Psoas muscle (tissue), 8 donors: Measurements from ENCODE around the gene ARHGAP24. TPM values are rescaled to one million over a fixed set of nuclear protein-coding genes. Genes with fewer than 3 reads are reported as not detected.

Experiments
- ATAC-seq, 4 donors: fragments of 200-7000 bp; cut with Tn5 transposase; one replicate each; pipeline ENCODE4 v1.9.1; 2020; ENCODE audit warnings: moderate library complexity in 3 of 4, mild to moderate bottlenecking in 2 of 4
- DNase-seq, 2 donors: peaks; one replicate each; pipeline ENCODE4 v3.0.0-alpha.2; 2020
- H3K27ac ChIP-seq: fragments of 200-600 bp; one replicate; pipeline ENCODE4 v1.8.0; 2022
- H3K27me3 ChIP-seq, 3 donors: fragments of 200-600 bp in 1 of 3; one replicate each; pipeline versions ENCODE4 v1.6.1 to v1.8.0; 2013 to 2022; ENCODE audit warnings: low read length in 2 of 3, mild to moderate bottlenecking in 2 of 3, moderate library complexity in 1 of 3; ENCODE audit not compliant: insufficient read depth in 3 of 3
- H3K36me3 ChIP-seq, 2 donors: fragments of 200-600 bp in 1 of 2; one replicate each; pipeline versions ENCODE4 v1.6.1 to v1.8.0; 2013 to 2022; ENCODE audit warnings: low read depth in 1 of 2, mild to moderate bottlenecking in 1 of 2, moderate library complexity in 1 of 2; ENCODE audit not compliant: insufficient read depth in 1 of 2
- H3K4me1 ChIP-seq: fragments of 200-600 bp; one replicate; pipeline ENCODE4 v1.8.0; 2022
- H3K4me3 ChIP-seq: fragments of 200-600 bp; one replicate; pipeline ENCODE4 v1.8.0; 2022; ENCODE audit warnings: mild to moderate bottlenecking
- H3K9me3 ChIP-seq: fragments of 200-600 bp; one replicate; pipeline ENCODE4 v1.8.0; 2022
- WGBS, 3 donors: extraction: QIAGEN DNeasy Blood & Tissue Kit; methylation state at CpG; one replicate each; pipeline versions ENCODE4 v1.1.6 to v1.1.7; 2013; 5-methylcytosine and 5-hydroxymethylcytosine counted together
- intact Hi-C, 2 donors: fragments of 100-400 bp; cut with DNase I; formaldehyde crosslinking; loops; one replicate each; pipeline versions ENCODE4 v1.11.0 to v1.14.2; 2022
- polyA plus RNA-seq, 3 donors: library from polyadenylated mRNA; stranded (reverse); fragments of 200-250 nt; gene quantifications; one replicate each; pipeline ENCODE4 v1.2.3, GENCODE V29; 2013
- total RNA-seq, 4 donors: library from RNA; stranded (reverse); fragmentation: NEBNext Ultra II Directional in 2 of 4; extraction: Animal tissue kit (Norgen Biotek cat#: 25700) in 2 of 4; gene quantifications; one replicate each; pipeline versions ENCODE4 v1.2.1 to v1.2.4, GENCODE V29; 2021 to 2023
- TF ChIP-seq, protein P1 (sequence below): fragments of 200-600 bp; IDR thresholded peaks from one replicate; pipeline ENCODE4 v1.8.0; 2022; ENCODE audit warnings: antibody characterized with exemption
- donor health status: healthy with polysubstance abuse.
- donor health status: DM: no; HTN: no; CAD: no; lungs with moderate emphysema.
- donor health status: Bipolar disorder and iron deficiency.
- donor health status: healthy.
- donor health status: DM: yes; HTN: yes; CAD: no.
- donor health status: DM: no; HTN: no; CAD: no.
- donor health status: DM: no; HTN: no; CAD: no.
- donor health status: DM: yes; HTN: yes; CAD: no.

Gene ARHGAP24
- total and polyA plus RNA-seq, 7 donors, result 2.3 to 25.7 (median 4.6) TPM

DNA sequence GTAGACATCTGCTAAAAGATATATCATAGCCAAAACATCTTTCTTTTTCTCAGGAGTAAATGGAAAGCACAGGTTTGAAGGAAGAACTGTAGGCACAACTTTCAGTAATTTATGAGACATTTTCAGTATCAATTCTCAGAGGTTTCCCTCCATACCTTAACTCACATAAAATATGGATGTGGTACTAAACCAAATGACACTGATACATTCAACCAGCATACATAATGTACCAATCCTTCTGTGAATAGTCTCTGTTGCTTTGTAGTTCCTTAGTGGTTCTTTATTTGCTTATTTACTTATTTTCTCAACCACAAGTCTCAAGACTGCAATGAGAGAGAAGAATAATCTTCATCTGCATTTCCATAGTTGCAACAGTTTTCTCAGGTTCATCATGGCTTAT lies 96.1 kb downstream of the ARHGAP24 start:
- DNase-seq (no peak), ATAC-seq (no peak)
- H3K4me1 ChIP-seq, result no peaks in the 10 kb centered on the region
- no peak overlapping the region for H3K27ac ChIP-seq
- no peak overlapping the region for H3K4me3 ChIP-seq
- intact Hi-C loops, result no loop called here
- no peaks in the 10 kb centered on the region for H3K9me3 ChIP-seq
- TF ChIP-seq, protein P1, sequence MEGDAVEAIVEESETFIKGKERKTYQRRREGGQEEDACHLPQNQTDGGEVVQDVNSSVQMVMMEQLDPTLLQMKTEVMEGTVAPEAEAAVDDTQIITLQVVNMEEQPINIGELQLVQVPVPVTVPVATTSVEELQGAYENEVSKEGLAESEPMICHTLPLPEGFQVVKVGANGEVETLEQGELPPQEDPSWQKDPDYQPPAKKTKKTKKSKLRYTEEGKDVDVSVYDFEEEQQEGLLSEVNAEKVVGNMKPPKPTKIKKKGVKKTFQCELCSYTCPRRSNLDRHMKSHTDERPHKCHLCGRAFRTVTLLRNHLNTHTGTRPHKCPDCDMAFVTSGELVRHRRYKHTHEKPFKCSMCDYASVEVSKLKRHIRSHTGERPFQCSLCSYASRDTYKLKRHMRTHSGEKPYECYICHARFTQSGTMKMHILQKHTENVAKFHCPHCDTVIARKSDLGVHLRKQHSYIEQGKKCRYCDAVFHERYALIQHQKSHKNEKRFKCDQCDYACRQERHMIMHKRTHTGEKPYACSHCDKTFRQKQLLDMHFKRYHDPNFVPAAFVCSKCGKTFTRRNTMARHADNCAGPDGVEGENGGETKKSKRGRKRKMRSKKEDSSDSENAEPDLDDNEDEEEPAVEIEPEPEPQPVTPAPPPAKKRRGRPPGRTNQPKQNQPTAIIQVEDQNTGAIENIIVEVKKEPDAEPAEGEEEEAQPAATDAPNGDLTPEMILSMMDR, result no peak
- H3K27me3 ChIP-seq, result no peaks in the 10 kb centered on the region
- H3K36me3 ChIP-seq, result no peaks in the 10 kb centered on the region

DNA sequence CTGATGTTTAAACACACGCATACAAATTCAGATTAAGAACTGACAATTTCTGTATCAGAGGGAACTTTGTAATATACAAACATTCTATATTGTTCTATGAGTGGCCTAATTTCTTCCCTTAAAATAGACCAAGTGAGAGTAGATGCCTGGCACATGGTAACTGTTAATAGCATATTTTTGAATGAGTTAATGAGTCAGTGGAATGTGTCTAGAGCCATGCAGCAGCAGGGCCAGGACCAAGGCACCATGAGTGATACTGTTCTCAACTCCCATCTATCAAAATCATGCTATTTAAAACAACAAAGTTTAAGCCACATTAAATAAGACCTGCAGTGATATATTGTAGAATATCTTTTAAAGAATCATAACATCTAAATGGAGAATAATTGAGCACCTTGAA lies 98.3 kb downstream of the ARHGAP24 start:
- Histone ChIP-seq H3K4me1 (no peaks in the 10 kb centered on the region), H3K27me3 (no peaks in the 10 kb centered on the region), H3K4me3 (no peak overlapping the region), H3K9me3 (no peaks in the 10 kb centered on the region), H3K27ac (no peak overlapping the region), H3K36me3 (no peaks in the 10 kb centered on the region)
- intact Hi-C loops, result no loop called here
- 94 to 97% (median 96%) methylated on average over 1 of the region's 1 CpG for WGBS, 3 donors
- DNase-seq (no peak), ATAC-seq (no peak)
- TF ChIP-seq, protein P1, result no peak

DNA sequence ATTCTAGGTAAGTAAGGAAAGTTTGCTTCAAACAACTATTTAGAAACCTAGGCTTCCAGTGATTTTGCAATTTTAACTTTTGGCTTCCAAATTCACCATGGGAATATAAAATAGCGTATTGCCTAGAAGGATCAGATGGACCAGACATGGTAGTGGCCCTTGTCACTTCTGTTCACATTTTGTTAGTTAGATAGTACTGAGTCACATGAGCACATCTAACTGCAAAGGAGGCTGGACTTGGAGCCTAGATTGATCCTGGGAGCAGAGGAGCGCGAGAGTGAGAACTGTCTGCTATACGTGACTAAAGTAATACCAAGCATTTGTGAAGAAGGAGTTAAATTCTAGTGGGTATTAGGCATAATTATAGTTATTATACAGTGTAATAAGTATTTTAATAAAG lies 102.4 kb downstream of the ARHGAP24 start:
- intact Hi-C loops, result no loop called here
- no peak overlapping the region for H3K27ac ChIP-seq
- no peaks in the 10 kb centered on the region for H3K9me3 ChIP-seq
- no peaks in the 10 kb centered on the region for H3K36me3 ChIP-seq
- TF ChIP-seq, protein P1, result no peak
- no peak overlapping the region for H3K4me3 ChIP-seq
- no peaks in the 10 kb centered on the region for H3K27me3 ChIP-seq
- H3K4me1 ChIP-seq, result no peaks in the 10 kb centered on the region
- DNase-seq (no peak), ATAC-seq (no peak)
- WGBS, 3 donors, result 73 to 76% (median 73%) methylated on average over 4 of the region's 4 CpGs

DNA sequence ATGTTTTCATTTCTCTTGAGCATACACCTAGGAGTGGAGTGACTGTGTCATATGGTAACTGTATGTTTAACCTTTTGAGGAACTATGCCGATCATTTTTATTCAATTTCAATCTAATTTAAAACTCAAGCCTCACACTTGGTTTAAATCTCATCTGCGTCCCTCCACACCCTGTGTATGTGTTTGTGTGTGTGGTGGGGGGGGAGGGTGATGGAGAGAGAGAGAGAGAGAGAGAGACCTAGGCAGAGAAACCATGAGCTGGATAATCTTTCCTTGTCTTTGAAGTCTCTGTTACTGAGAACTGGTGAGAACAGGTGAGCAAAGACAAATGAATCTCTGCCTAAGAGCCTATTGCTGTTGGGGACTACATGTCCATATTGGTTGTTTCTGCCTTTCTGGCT lies 105.0 kb downstream of the ARHGAP24 start:
- Histone ChIP-seq H3K4me1 (no peaks in the 10 kb centered on the region), H3K4me3 (no peak overlapping the region), H3K36me3 (no peaks in the 10 kb centered on the region), H3K27ac (no peak overlapping the region), H3K9me3 (no peaks in the 10 kb centered on the region), H3K27me3 (no peaks in the 10 kb centered on the region)
- 95 to 98% (median 98%) methylated on average over 2 of the region's 2 CpGs for WGBS, 3 donors
- ATAC-seq (no peak), DNase-seq (no peak)
- intact Hi-C loops, result no loop called here
- TF ChIP-seq, protein P1, result no peak

DNA sequence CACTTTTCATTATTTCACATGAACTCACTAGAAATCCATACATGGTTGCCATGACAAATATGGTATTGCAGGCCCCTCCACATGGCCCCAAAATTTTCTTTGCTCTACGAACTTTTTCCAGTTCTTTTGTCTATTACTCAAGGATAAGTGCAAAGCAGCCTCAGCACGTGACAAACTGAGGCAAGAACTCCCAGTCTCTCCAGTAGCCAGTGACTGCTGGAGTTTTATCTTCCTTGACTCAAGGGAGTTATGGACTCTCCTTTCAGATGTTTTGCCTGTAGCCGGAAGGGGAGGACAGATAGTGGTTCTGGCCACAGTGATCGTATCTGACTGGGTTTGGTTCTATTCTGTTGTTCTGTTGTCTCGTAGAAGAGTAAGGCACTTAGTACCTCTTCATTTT lies 105.5 kb downstream of the ARHGAP24 start:
- no peaks in the 10 kb centered on the region for H3K36me3 ChIP-seq
- no peak overlapping the region for H3K4me3 ChIP-seq
- TF ChIP-seq, protein P1, result no peak
- intact Hi-C loops, result no loop called here
- 91 to 94% (median 91%) methylated on average over 5 of the region's 5 CpGs for WGBS, 3 donors
- no peak for ATAC-seq
- no peaks in the 10 kb centered on the region for H3K4me1 ChIP-seq
- DNase-seq, result no peak
- no peaks in the 10 kb centered on the region for H3K27me3 ChIP-seq
- no peak overlapping the region for H3K27ac ChIP-seq
- no peaks in the 10 kb centered on the region for H3K9me3 ChIP-seq
